Activated naive CD4-positive, alpha-beta T cell treated with anti-CD3 and anti-CD28 coated beads, Interleukin-2, amount 50 U/mL, for 72 hours (primary cell): ENCODE results near the gene FIG4. TPM values are rescaled to one million over a fixed set of nuclear protein-coding genes. Genes with fewer than 3 reads are reported as not detected.
"Not testable (repeated sequence)": the region's sequence is repeated elsewhere in the genome, so short reads cannot be mapped to it uniquely, and the experiment has no call there.

ENCODE experiments used
- ATAC-seq, 2 donors: fragments of 150-1000 bp; cut with Tn5 transposase; 2 replicates each; pipeline ENCODE4 v1.10.0; 2021; ENCODE audit warnings: mild to moderate bottlenecking in 2 of 2, moderate library complexity in 2 of 2
- DNase-seq, 2 donors: peaks; one replicate each; pipeline ENCODE4 v3.0.0; 2021 to 2022; ENCODE audit warnings: low spot score in 2 of 2
- H3K27ac Mint-ChIP-seq, 2 donors: one replicate each; pipeline ENCODE4 v1.8.0; 2022; ENCODE audit warnings: mild to moderate bottlenecking in 2 of 2, mixed read lengths in 2 of 2
- H3K36me3 Mint-ChIP-seq, 2 donors: one replicate each; pipeline ENCODE4 v1.8.0; 2022; ENCODE audit warnings: mixed read lengths in 2 of 2
- H3K9me3 Mint-ChIP-seq, 2 donors: one replicate each; pipeline ENCODE4 v1.8.0; 2022; ENCODE audit warnings: mixed read lengths in 2 of 2
- total RNA-seq, 2 donors: library from RNA; stranded (reverse); gene quantifications; one replicate each; pipeline ENCODE4 v1.2.3, GENCODE V29; 2022

Gene FIG4
- total RNA-seq, result 10 to 100 TPM; 19.8 to 20.2 TPM

- peak; percentile 91 to 92 for DNase-seq
- Mint-ChIP-seq H3K27ac (peak within 1 kb of the TSS; percentile 94 to 97), H3K9me3 (peaks cover 3 to 7% of the 10 kb centered on the region in 2 donors), H3K36me3 (peaks cover 5 to 6% of the 10 kb centered on the region in 2 donors)
- peak; percentile 96 to 97 for ATAC-seq
These were observed at the start of gene FIG4, which contains the start of gene AK9 for GRCh38 chr6:109690737-109691621. TSS of gene FIG4 (plus strand) at chr6:109691296. CDS start at chr6:109691436, 140 bp downstream. TSS of gene AK9 (minus strand) at chr6:109691202. CDS start at chr6:109675745, 15,457 bp downstream.

- H3K27ac Mint-ChIP-seq, result no peak overlapping the region
- H3K9me3 Mint-ChIP-seq, result peaks cover 5% of the 10 kb centered on the region in 2 donors
- peaks cover 12 to 39% of the 10 kb centered on the region in 2 donors for H3K36me3 Mint-ChIP-seq
- no peak for DNase-seq
- ATAC-seq, result no peak
These were observed 47.0 kb upstream of the FIG4 start for GRCh38 chr6:109644131-109644530.

- Mint-ChIP-seq H3K9me3 (peaks cover 0 to 4% of the 10 kb centered on the region in 2 donors), H3K27ac (no peak overlapping the region)
- DNase-seq, result no peak
These were observed 37.8 kb upstream of the FIG4 start for GRCh38 chr6:109653264-109653663.

GRCh38 chr6:109655761-109656262 lies 35.3 kb upstream of the FIG4 start:
- DNase-seq (no peak), ATAC-seq (no peak)
- no peak overlapping the region for H3K27ac Mint-ChIP-seq
- peaks cover 0 to 4% of the 10 kb centered on the region in 2 donors for H3K9me3 Mint-ChIP-seq
- H3K36me3 Mint-ChIP-seq, result peaks cover 0 to 5% of the 10 kb centered on the region in 2 donors

More at GRCh38 chr6:109653264-109653663, 37.8 kb upstream of the FIG4 start:
- H3K36me3 Mint-ChIP-seq, result peaks cover under 1 to 6% of the 10 kb centered on the region in 2 donors
- ATAC-seq, result no peak

GRCh38 chr6:109660526-109661320 lies 30.4 kb upstream of the FIG4 start:
- DNase-seq, result peak in 1 of 2 donors; percentile 10
- Mint-ChIP-seq H3K27ac (no peak overlapping the region), H3K9me3 (no peaks in the 10 kb centered on the region), H3K36me3 (no peaks in the 10 kb centered on the region)
- peak; percentile 64 to 97 for ATAC-seq

GRCh38 chr6:109662192-109662591 lies 28.9 kb upstream of the FIG4 start:
- H3K36me3 Mint-ChIP-seq, result no peaks in the 10 kb centered on the region
- ATAC-seq (no peak), DNase-seq (no peak)
- no peaks in the 10 kb centered on the region for H3K9me3 Mint-ChIP-seq
- H3K27ac Mint-ChIP-seq, result no peak overlapping the region

GRCh38 chr6:109669811-109670210 lies 21.3 kb upstream of the FIG4 start:
- peaks cover 0 to 10% of the 10 kb centered on the region in 2 donors for H3K36me3 Mint-ChIP-seq
- H3K27ac Mint-ChIP-seq, result no peak overlapping the region
- H3K9me3 Mint-ChIP-seq, result no peaks in the 10 kb centered on the region
- DNase-seq, result no peak
- no peak for ATAC-seq

- H3K27ac Mint-ChIP-seq, result no peak overlapping the region
- peaks cover 0 to 10% of the 10 kb centered on the region in 2 donors for H3K36me3 Mint-ChIP-seq
- ATAC-seq (no peak), DNase-seq (no peak)
- peaks cover 0 to 1% of the 10 kb centered on the region in 2 donors for H3K9me3 Mint-ChIP-seq
These were observed 19.4 kb upstream of the FIG4 start for GRCh38 chr6:109671733-109672132.

GRCh38 chr6:109672175-109672574 lies 18.9 kb upstream of the FIG4 start:
- Mint-ChIP-seq H3K9me3 (peaks cover 0 to 3% of the 10 kb centered on the region in 2 donors), H3K27ac (peak overlapping the region in 1 of 2 donors; percentile 22), H3K36me3 (peaks cover 0 to 10% of the 10 kb centered on the region in 2 donors)
- ATAC-seq (no peak), DNase-seq (no peak)

GRCh38 chr6:109672839-109673238 lies 18.3 kb upstream of the FIG4 start:
- Mint-ChIP-seq H3K27ac (no peak overlapping the region), H3K9me3 (peaks cover 0 to 3% of the 10 kb centered on the region in 2 donors), H3K36me3 (peaks cover 0 to 10% of the 10 kb centered on the region in 2 donors)
- no peak for DNase-seq
- no peak for ATAC-seq

GRCh38 chr6:109676724-109677123 lies 14.4 kb upstream of the FIG4 start:
- ATAC-seq, result no peak

GRCh38 chr6:109678240-109678639 lies 12.9 kb upstream of the FIG4 start:
- peaks cover 10 to 28% of the 10 kb centered on the region in 2 donors for H3K36me3 Mint-ChIP-seq
- DNase-seq, result no peak
- H3K27ac Mint-ChIP-seq, result no peak overlapping the region
- peaks cover 0 to 17% of the 10 kb centered on the region in 2 donors for H3K9me3 Mint-ChIP-seq
- no peak for ATAC-seq

More at GRCh38 chr6:109676724-109677123, 14.4 kb upstream of the FIG4 start:
- H3K9me3 Mint-ChIP-seq, result peaks cover 0 to 11% of the 10 kb centered on the region in 2 donors
- H3K27ac Mint-ChIP-seq, result no peak overlapping the region
- H3K36me3 Mint-ChIP-seq, result peaks cover 9 to 14% of the 10 kb centered on the region in 2 donors
- DNase-seq, result no peak

GRCh38 chr6:109678661-109679505 lies 12.2 kb upstream of the FIG4 start:
- peak; percentile 60 to 88 for ATAC-seq

GRCh38 chr6:109686566-109687265 lies 4.4 kb upstream of the FIG4 start:
- no peak for DNase-seq
- Mint-ChIP-seq H3K36me3 (peaks cover 2 to 25% of the 10 kb centered on the region in 2 donors), H3K27ac (peak overlapping the region in 1 of 2 donors; percentile 77), H3K9me3 (peaks cover 3 to 14% of the 10 kb centered on the region in 2 donors)
- no peak for ATAC-seq

More at GRCh38 chr6:109678661-109679505, 12.2 kb upstream of the FIG4 start:
- peaks cover 10 to 34% of the 10 kb centered on the region in 2 donors for H3K36me3 Mint-ChIP-seq
- H3K27ac Mint-ChIP-seq, result peak overlapping the region; percentile 68 to 72
- peaks cover 0 to 18% of the 10 kb centered on the region in 2 donors for H3K9me3 Mint-ChIP-seq
- not testable (repeated sequence) for DNase-seq

GRCh38 chr6:109687271-109687761 lies 3.8 kb upstream of the FIG4 start:
- Mint-ChIP-seq H3K9me3 (peaks cover 3 to 10% of the 10 kb centered on the region in 2 donors), H3K36me3 (peaks cover 0 to 21% of the 10 kb centered on the region in 2 donors), H3K27ac (peak overlapping the region; percentile 46 to 77)
- no peak for DNase-seq
- ATAC-seq, result peak; percentile 13 to 46
